ENCODE measurements around the gene MRPL37.

GRCh38 chr1:54221113-54221834 lies 21.3 kb downstream of the MRPL37 start:
- TF ChIP-seq MYC (IDR thresholded peaks at IDR 0.05; ENCODE audit: borderline replicate concordance, low read length) (no peak), CTCF (IDR thresholded peaks at IDR 0.05) (no peak)
